ENCODE measurements around the gene CACNG5.

Gene CACNG5

GRCh38 chr17:66836063-66837005, 1.4 kb downstream of the CACNG5 start:
- DNase-seq (ENCODE audit: low spot score) = no peak
- TF ChIP-seq, protein P1, sequence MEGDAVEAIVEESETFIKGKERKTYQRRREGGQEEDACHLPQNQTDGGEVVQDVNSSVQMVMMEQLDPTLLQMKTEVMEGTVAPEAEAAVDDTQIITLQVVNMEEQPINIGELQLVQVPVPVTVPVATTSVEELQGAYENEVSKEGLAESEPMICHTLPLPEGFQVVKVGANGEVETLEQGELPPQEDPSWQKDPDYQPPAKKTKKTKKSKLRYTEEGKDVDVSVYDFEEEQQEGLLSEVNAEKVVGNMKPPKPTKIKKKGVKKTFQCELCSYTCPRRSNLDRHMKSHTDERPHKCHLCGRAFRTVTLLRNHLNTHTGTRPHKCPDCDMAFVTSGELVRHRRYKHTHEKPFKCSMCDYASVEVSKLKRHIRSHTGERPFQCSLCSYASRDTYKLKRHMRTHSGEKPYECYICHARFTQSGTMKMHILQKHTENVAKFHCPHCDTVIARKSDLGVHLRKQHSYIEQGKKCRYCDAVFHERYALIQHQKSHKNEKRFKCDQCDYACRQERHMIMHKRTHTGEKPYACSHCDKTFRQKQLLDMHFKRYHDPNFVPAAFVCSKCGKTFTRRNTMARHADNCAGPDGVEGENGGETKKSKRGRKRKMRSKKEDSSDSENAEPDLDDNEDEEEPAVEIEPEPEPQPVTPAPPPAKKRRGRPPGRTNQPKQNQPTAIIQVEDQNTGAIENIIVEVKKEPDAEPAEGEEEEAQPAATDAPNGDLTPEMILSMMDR (IDR thresholded peaks at IDR 0.05; ENCODE audit: extremely low read depth, insufficient read depth, missing control alignments) = no peak
- in situ Hi-C loops (cut with MboI; ENCODE audit: low pct_unique_long_range_greater_than_20kb, low sequenced_read_pairs, unreplicated experiment) = no loop called here

GRCh38 chr17:66837226-66837625, 2.3 kb downstream of the CACNG5 start:
- in situ Hi-C loops (cut with MboI; ENCODE audit: low pct_unique_long_range_greater_than_20kb, low sequenced_read_pairs, unreplicated experiment) = no loop called here
- TF ChIP-seq, protein P1 (IDR thresholded peaks at IDR 0.05; ENCODE audit: extremely low read depth, insufficient read depth, missing control alignments) = no peak
- DNase-seq (ENCODE audit: low spot score) = no peak

GRCh38 chr17:66837885-66838665, 3.2 kb downstream of the CACNG5 start:
- TF ChIP-seq, protein P1 (IDR thresholded peaks at IDR 0.05; ENCODE audit: extremely low read depth, insufficient read depth, missing control alignments) = no peak
- in situ Hi-C loops (cut with MboI; ENCODE audit: low pct_unique_long_range_greater_than_20kb, low sequenced_read_pairs, unreplicated experiment) = no loop called here
- DNase-seq (ENCODE audit: low spot score) = no peak

GRCh38 chr17:66839616-66840015, 4.7 kb downstream of the CACNG5 start:
- no peak for DNase-seq (ENCODE audit: low spot score)
- TF ChIP-seq, protein P1 (IDR thresholded peaks at IDR 0.05; ENCODE audit: extremely low read depth, insufficient read depth, missing control alignments) = no peak
- in situ Hi-C loops (cut with MboI; ENCODE audit: low pct_unique_long_range_greater_than_20kb, low sequenced_read_pairs, unreplicated experiment) = no loop called here

- in situ Hi-C loops (cut with MboI; ENCODE audit: low pct_unique_long_range_greater_than_20kb, low sequenced_read_pairs, unreplicated experiment) = no loop called here
- no peak for DNase-seq (ENCODE audit: low spot score)
- TF ChIP-seq, protein P1 (IDR thresholded peaks at IDR 0.05; ENCODE audit: extremely low read depth, insufficient read depth, missing control alignments) = no peak
Measured at GRCh38 chr17:66840061-66840460, 5.1 kb downstream of the CACNG5 start.

DNA sequence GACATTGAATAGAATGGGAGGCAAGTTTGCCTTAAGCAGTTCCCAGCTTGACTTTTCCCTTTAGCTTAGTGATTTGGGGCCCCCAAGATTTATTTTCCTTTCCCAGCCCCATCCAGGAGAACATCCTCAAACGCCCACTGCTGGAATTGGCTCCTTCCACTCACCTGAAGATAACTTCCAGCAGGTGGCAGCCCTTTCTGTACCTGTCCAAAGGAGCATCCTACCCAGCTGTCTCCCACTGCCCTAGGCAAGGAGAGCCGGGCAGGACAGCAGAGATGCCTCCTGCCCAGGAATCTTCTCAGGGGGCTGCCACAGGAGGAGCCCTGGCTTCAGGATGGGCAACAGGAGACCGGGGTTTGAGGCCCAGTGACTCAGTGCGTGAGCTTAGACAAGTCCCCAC, 6.4 kb downstream of the CACNG5 start:
- DNase-seq (ENCODE audit: low spot score) = no peak
- in situ Hi-C loops (cut with MboI; ENCODE audit: low pct_unique_long_range_greater_than_20kb, low sequenced_read_pairs, unreplicated experiment) = no loop called here
- TF ChIP-seq, protein P1 (IDR thresholded peaks at IDR 0.05; ENCODE audit: extremely low read depth, insufficient read depth, missing control alignments) = no peak

Data from GM13977 (cell line).